GM18511 (cell line): ENCODE data around the gene PCSK5.

ENCODE experiments used
- ATAC-seq: cut with Tn5 transposase; IDR thresholded peaks from one replicate; pipeline ENCODE4 v1.9.1; 2021; ENCODE audit warnings: mild to moderate bottlenecking, moderate library complexity; ENCODE audit not compliant: unreplicated experiment

The PCSK5 gene

GRCh38 chr9:75998096-75998780 is 107.8 kb downstream of the PCSK5 start:
- ATAC-seq, result no peak

DNA sequence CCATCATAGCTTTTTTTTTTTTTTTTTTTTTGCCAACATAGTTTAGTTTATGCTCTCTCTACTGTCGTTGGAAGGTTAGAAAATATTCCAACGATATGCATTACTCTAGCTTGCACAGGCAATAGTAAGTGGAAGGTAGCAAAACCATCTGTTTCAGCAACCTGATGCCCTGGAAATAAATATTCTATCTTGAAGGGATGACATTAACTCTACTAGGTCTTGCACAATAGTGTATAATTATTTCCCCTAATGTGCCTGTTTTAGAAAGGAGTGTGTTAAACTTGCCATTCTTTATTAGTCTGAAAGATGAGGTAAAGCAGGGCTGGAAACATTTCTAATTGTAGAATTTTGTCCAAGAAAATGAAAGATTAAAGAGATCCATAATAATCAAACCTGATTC is 111.0 kb downstream of the PCSK5 start:
- no peak for ATAC-seq

DNA sequence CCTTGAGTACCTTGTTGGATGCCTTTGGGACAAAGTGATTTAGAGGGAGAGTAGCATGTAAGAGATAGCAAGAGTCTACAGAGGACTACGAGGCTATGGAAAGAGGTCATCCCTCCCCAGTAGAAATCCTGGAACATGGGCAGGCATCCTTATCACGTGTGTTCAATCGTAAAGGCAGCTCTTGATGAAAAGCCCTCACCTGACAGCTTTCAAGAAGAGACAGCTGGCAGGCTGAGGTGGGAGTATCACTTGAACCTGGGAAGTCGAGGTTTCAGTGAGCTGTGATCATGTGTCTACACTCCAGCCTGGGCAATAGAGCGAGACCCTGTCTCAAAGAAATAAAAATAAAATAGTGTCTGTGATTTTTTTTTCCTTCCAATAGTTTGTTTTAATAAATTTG is 112.6 kb downstream of the PCSK5 start:
- ATAC-seq, result no peak

DNA sequence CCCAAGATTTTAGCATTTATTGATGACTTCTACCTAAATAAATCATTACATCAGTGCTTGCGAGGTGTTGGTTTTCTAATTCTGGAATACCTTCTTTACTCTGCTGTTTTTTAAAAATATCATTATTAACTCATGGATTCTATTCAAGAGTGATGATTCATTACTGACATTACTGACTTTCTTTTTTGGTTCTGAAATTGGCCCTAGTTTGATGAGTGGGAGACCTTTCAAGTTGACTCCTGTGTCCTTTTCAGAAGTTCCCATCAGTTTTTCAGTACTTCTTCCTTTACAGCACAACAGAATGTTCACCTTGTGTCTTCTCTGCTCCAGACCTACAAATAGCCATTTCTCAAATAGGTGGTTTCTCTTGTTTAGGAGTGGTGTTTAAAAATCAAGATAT is 114.1 kb downstream of the PCSK5 start:
- no peak for ATAC-seq

- ATAC-seq, result no peak
These were observed 117.5 kb downstream of the PCSK5 start for GRCh38 chr9:76007935-76008334.

- ATAC-seq, result no peak
These were observed 123.3 kb downstream of the PCSK5 start for GRCh38 chr9:76013809-76014208.

DNA sequence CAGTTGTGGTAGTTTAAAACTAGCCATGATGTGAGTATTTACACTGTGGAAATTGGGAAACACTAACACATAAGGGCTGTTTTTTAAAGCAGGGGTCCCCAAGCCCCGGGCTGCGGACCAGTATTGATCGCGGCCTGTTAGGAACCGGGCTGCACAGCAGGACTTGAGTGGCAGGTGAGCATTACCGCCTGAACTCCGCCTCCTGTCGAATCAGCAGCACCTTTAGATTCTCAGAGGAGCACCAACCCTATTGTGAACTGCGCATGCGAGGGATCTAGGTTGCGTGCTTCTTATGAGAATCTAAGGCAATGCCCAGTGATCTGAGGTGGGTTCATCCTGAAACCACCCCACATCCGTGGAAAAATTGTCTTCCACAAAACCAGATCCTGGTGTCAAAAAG is 127.8 kb downstream of the PCSK5 start:
- no peak for ATAC-seq

DNA sequence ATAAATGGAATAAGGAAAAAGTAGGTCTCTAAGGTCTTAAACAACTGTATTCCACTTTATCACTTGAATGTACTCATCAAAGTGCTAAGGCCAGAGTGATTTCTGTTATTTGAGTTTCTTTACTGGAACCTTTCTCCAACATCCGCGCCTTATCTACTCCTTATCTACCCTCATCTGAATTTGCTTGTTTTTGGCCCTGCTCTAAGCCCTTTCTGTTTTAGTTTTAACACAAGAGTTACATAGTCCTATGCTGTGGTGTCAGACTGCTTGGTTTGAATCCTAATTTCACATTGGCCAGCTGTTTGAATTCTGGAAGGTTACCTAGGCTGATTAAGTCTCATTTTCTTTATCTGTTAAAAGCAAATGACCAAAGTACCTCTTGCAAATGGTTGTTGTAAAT is 128.3 kb downstream of the PCSK5 start:
- no peak for ATAC-seq

DNA sequence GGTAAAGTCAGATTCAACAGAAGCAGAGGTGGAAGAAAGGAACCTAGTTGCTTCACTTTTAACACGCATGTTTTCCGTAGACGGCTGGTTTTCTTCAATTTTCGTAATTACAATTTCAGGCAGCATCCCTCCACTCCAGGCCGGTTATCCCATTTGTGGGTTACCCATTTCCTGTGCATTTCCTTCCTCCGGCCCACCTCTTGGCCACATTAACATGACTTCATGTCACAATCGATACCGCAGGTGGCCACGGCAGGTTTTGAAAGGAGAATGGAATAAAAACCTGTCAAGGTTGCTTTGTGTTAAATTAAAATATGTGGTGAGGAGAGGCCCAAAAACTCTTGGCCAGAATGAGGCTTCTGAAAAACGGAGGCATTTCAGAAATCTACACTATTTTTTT is 130.2 kb downstream of the PCSK5 start:
- ATAC-seq, result no peak

DNA sequence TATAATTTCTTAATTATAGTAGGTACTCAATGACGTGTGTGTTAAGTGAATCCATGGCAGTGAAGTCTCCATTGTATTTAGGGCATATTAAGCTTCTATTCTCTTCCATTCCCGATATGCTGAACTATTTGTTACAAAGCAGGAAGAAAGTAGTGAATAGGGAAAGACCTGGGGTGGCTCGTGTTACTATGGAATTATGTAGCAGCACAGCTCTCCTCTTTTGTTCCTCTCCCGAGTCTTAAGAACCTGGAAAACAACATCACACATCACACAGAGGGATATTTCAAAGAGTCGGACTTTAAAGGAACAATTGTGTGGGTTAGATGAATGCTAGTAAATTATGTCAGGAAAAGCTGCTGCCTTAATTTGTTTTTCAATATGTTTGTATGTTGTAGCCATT is 131.8 kb downstream of the PCSK5 start:
- ATAC-seq, result no peak

GRCh38 chr9:76023715-76024195 is 133.3 kb downstream of the PCSK5 start:
- ATAC-seq, result no peak

DNA sequence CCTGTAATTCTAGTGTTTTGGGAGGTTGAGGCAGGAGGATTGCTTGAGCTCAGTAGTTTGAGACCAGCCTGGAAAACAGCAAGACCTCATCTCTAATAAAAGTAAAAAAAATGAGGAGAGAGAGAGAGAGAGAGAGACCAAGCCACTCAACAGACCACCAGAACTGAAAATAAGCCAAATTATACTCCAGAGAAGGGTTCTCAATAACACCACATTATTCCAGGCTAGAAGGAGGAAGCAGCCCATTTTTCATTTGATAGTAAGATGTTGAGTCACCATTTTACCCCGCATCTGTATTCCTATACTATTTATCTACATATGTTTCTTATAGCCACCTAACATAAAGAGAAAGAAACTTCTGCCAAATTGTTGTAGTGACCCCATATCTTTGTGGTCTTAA is 134.8 kb downstream of the PCSK5 start:
- no peak for ATAC-seq

- no peak for ATAC-seq
These were observed 136.3 kb downstream of the PCSK5 start for GRCh38 chr9:76026796-76027195.

DNA sequence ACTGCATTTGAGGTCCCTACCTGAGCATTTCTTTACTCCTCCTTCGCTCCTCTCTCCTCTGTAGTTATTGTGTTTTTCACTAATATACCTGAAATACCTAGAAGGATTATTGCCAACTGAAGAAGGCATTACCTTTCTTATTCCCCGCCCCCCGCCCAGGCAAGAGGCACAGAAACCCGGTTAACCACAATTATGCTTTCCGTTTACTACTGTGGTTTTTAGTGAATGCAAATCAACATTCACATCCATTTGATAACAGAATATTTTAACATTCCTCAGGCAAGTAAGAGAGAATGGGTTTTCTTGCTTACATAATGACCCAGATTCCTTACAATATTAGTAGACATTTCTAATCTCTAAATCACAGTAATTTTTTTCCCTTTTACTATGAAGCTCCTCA is 136.9 kb downstream of the PCSK5 start:
- no peak for ATAC-seq

GRCh38 chr9:76027861-76028260 is 137.4 kb downstream of the PCSK5 start:
- ATAC-seq, result no peak

DNA sequence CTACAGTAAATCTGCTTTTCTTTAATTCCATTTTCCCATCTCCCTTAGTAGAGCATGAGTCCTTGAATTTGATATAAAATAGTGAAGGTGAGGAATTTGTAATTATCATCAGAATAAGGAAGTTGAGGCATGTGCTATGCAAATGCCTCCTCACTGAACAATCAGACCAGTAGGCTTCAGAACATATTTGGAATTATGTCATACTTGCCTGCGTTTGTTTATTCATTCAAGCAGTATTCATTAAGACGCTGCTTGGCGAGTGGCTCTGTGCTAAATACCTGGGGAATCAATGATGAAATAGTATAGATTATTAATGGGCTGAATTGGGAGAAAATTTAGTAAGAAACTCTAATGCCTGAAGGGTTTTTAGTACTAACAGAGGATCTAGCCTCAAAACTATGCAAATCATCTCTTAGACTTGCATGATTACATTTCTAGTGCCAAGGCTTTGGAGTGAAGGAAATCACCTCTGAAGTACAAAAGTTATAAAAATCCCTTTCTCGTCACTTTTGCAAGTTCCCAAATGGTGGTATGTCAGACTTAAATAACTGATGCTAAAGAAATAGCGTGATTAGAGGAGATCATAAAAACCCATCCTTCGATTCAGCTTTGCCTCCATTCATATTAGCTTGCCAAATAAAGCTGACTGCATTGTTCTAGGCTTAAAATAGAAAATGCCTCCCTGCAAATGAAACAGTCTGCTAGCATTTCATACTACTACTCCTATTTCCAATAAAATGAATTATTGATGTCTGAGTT is 141.7 kb downstream of the PCSK5 start:
- no peak for ATAC-seq

GRCh38 chr9:76032797-76033373 is 142.4 kb downstream of the PCSK5 start:
- ATAC-seq, result no peak

DNA sequence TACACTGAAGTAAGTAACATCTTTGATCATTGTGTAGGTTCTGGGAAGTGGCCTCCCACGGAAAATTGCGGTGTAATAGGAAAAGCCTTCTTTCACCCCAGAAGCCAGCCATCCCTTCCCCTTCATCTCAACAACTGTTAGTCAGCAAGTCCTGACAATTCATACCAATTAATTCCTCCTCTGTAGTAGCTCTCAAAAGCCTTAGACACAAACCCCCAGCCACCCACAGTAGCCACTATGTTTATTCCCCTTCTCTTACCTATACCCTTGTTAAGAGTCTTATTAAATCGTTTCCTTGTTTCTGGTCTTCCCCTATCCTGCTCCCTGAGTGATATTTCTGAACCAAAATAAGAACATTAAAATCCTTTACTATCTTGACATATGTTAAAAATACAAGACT is 143.6 kb downstream of the PCSK5 start:
- ATAC-seq, result no peak

GRCh38 chr9:76036762-76037161 is 146.3 kb downstream of the PCSK5 start:
- ATAC-seq, result no peak

GRCh38 chr9:76037587-76038225 is 147.2 kb downstream of the PCSK5 start:
- no peak for ATAC-seq

DNA sequence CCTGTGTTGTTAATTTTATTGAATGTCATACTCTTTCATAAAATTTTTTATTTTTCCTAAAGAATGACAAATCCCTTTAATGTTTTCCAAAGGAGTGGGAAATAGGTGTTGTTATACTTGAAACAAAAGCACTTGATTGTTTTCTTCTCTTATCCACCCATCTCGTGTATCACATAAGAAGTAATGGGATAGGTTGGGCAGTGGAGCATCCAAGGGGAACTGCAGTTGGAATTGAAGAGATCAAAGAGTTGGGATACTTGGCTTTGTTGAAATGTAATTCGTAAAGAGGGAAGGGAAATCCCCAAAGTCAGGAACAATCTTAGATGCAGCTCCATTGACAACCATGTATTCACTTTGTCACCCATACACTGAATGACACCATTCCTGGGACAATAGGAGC is 148.0 kb downstream of the PCSK5 start:
- no peak for ATAC-seq
